Activated effector memory CD4-positive, alpha-beta T cell treated with anti-CD3 and anti-CD28 coated beads, Interleukin-2, amount 50 U/mL, for 16 hours (primary cell): ENCODE results near the gene BLNK.

ENCODE experiments used
- DNase-seq: peaks from one replicate; pipeline ENCODE4 v3.0.0-alpha.2; 2020

Gene BLNK

GRCh38 chr10:96287392-96288105, 16.2 kb upstream of the BLNK start:
- DNase-seq, result no peak

- no peak for DNase-seq
These were observed 14.0 kb upstream of the BLNK start for GRCh38 chr10:96285331-96285752.

- DNase-seq, result no peak
These were observed 12.4 kb upstream of the BLNK start for GRCh38 chr10:96283756-96284155.

- no peak for DNase-seq
These were observed 12.0 kb upstream of the BLNK start for GRCh38 chr10:96283351-96283750.

- no peak for DNase-seq
These were observed 10.2 kb upstream of the BLNK start for GRCh38 chr10:96281444-96282029.

- no peak for DNase-seq
These were observed 9.5 kb upstream of the BLNK start for GRCh38 chr10:96280859-96281258.

- no peak for DNase-seq
These were observed 7.8 kb upstream of the BLNK start for GRCh38 chr10:96279191-96279641.

- DNase-seq, result no peak
These were observed 5.5 kb upstream of the BLNK start for GRCh38 chr10:96276831-96277230.

GRCh38 chr10:96276426-96276825, 5.1 kb upstream of the BLNK start:
- no peak for DNase-seq

GRCh38 chr10:96275685-96276418, 4.5 kb upstream of the BLNK start:
- no peak for DNase-seq

GRCh38 chr10:96272316-96273280, 1.2 kb upstream of the BLNK start:
- DNase-seq, result no peak

GRCh38 chr10:96270571-96270970, 798 bp downstream of the BLNK start:
- no peak for DNase-seq

- no peak for DNase-seq
These were observed 1.7 kb downstream of the BLNK start for GRCh38 chr10:96269438-96270300.

GRCh38 chr10:96268341-96268909, 2.9 kb downstream of the BLNK start:
- DNase-seq, result no peak

- no peak for DNase-seq
These were observed 4.1 kb downstream of the BLNK start for GRCh38 chr10:96267234-96267705.

GRCh38 chr10:96266118-96266770, 5.1 kb downstream of the BLNK start:
- no peak for DNase-seq

GRCh38 chr10:96264938-96265337, 6.4 kb downstream of the BLNK start:
- no peak for DNase-seq

GRCh38 chr10:96263669-96264068, 7.7 kb downstream of the BLNK start:
- DNase-seq, result no peak

GRCh38 chr10:96263176-96263575, 8.2 kb downstream of the BLNK start:
- DNase-seq, result no peak

GRCh38 chr10:96261930-96262329, 9.4 kb downstream of the BLNK start:
- no peak for DNase-seq

GRCh38 chr10:96261132-96261531, 10.2 kb downstream of the BLNK start:
- no peak for DNase-seq
